Measurements from ENCODE around the gene KNOP1.

DNA sequence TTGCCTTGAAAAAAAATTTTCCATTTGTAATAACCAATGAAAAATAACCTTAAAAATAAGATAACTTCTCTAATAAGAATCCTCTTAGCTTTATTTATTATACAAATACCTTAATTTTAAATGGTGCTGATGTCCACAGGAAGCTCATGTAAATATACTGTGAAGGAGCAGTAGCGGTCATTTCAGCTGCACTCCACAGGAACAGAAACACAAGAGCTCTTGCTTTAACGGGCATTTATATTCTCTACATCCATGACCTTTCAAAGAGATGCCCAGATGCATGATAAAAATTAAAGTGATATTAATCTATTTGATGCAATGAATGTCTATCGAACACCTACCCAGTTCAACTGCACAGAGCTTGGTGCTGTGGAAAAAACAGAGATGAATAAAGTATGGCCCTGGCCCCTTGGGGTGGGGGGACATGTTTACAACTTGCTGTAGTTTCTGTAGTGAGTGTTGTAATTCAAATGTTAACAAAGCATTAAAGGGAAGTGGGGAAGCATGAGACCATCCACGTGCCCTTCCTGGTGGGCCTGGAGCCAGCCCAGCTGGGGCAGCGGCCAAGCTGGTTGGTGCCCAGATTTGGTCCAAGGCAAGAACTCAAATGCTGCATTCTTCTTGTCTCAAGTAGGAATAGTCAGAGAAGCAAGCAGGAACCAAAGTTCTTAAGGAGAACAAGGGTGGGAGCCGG, 48.0 kb upstream of the KNOP1 start:
- TF ChIP-seq POLR2A (IDR thresholded peaks at IDR 0.05) = no peak
- TF ChIP-seq, protein P1, sequence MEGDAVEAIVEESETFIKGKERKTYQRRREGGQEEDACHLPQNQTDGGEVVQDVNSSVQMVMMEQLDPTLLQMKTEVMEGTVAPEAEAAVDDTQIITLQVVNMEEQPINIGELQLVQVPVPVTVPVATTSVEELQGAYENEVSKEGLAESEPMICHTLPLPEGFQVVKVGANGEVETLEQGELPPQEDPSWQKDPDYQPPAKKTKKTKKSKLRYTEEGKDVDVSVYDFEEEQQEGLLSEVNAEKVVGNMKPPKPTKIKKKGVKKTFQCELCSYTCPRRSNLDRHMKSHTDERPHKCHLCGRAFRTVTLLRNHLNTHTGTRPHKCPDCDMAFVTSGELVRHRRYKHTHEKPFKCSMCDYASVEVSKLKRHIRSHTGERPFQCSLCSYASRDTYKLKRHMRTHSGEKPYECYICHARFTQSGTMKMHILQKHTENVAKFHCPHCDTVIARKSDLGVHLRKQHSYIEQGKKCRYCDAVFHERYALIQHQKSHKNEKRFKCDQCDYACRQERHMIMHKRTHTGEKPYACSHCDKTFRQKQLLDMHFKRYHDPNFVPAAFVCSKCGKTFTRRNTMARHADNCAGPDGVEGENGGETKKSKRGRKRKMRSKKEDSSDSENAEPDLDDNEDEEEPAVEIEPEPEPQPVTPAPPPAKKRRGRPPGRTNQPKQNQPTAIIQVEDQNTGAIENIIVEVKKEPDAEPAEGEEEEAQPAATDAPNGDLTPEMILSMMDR (IDR thresholded peaks at IDR 0.05) = no peak
